GM12872 (cell line): ENCODE measurements around the gene TOM1L2.

Experiments used
- TF ChIP-seq, protein P1 (sequence below): IDR thresholded peaks from 3 replicates; pipeline ENCODE4 v1.5.1; 2011; ENCODE audit warnings: low read depth, mild to moderate bottlenecking, low read length, moderate library complexity; ENCODE audit not compliant: insufficient read depth

The TOM1L2 gene

GRCh38 chr17:18015593-18015992 is 43.4 kb upstream of the TOM1L2 start:
- TF ChIP-seq, protein P1, sequence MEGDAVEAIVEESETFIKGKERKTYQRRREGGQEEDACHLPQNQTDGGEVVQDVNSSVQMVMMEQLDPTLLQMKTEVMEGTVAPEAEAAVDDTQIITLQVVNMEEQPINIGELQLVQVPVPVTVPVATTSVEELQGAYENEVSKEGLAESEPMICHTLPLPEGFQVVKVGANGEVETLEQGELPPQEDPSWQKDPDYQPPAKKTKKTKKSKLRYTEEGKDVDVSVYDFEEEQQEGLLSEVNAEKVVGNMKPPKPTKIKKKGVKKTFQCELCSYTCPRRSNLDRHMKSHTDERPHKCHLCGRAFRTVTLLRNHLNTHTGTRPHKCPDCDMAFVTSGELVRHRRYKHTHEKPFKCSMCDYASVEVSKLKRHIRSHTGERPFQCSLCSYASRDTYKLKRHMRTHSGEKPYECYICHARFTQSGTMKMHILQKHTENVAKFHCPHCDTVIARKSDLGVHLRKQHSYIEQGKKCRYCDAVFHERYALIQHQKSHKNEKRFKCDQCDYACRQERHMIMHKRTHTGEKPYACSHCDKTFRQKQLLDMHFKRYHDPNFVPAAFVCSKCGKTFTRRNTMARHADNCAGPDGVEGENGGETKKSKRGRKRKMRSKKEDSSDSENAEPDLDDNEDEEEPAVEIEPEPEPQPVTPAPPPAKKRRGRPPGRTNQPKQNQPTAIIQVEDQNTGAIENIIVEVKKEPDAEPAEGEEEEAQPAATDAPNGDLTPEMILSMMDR: no peak

DNA sequence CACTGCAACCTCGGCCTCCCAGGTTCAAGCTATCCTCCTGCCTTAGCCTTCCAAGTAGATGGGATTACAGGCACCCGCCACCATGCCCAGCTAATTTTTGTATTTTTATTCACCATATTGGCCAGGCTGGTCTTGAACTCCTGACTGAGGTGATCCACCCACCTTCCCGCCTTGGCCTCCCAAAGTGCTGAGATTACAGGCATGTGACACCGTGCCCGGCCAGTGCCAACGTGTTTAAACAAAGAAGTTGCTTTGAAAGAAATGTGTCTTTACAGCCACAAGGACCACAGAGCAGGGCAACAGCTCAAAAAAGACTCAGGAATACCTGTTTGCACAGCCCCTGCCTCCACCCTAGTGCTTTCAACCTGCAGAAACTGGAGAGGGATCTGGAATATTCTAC is 41.8 kb upstream of the TOM1L2 start:
- TF ChIP-seq, protein P1: no peak

DNA sequence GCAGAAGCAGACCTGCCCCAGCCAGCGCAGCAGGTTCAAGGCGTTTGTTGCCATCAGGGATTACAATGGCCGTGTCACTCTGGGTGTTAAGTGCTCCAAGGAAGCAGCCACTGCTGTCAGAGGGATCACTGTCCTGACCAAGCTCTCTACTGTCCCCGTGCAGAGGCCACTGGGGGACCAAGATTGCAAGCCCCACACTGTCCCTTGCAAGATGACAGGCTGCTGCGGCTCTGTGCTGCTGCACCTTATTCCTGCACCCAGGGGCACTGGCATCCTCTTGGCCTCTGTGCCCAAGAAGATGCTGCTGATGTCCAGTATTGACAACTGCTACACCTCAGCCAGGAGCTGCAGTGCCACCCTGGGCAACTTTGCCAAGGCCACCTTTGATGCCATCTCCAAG is 39.1 kb upstream of the TOM1L2 start:
- TF ChIP-seq, protein P1: no peak

DNA sequence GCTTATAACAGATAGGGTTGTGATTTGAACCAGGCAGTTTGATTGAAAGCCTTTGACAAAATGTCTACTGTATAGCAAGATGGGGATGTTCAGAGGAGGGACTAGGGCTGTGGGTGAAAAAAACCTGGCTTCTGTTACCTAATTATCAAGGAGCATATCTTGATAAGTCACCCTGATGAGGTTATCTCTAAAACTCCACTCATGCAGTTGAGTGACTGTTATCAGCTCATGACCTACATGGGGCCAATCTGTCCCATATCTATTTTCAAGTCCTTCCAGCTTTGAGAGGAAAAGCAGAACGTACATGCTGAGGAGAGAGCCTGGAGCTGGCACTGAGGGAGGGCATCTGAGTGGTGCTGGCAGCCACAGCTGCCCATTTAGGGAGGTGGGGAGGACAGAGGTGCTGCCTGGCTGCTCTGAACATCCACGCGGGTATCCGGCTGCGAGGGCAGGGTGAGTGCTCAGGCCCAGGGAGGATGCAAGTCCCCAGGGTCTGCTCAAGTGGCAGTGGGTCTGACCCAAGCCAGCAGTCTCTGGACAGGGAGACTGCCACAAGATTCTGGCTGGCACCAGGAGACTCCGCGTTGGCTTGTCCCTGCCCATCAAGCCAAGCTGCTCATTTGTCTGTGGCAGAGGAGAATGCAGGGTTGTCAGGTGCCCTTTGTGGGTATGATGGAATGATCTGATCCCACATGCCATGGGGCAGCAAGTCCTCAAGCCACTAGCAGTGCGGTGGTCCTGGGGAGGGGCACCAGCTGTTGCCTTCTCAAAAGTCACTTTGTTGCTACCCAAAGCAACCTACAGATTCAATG is 37.6 kb upstream of the TOM1L2 start:
- TF ChIP-seq, protein P1: no peak

- TF ChIP-seq, protein P1: no peak
These were observed 36.5 kb upstream of the TOM1L2 start for GRCh38 chr17:18008496-18009268.

GRCh38 chr17:18006495-18007239 is 34.5 kb upstream of the TOM1L2 start:
- TF ChIP-seq, protein P1: no peak

DNA sequence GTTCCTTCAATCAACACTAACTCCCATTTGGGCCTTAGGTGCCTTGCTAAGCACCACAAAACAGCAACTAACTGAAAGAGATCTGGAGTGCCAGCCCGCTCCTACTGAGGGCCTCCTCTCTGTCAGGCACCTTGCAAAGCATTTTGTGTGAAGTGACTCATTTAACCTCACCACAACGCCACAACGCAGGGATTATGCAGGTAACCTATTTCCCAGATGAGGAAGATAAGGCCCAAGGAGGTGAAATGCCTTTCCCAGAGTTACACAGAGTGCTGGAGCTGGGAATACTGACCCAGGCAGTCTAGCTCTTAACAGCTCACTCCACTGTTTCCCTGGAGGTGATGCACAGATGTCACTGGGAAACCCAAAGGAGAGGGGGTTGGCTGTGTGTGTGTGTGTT is 33.3 kb upstream of the TOM1L2 start:
- TF ChIP-seq, protein P1: no peak
